RWPE1 (cell line): ENCODE measurements around the gene IGFLR1.

Experiments
- CTCF ChIA-PET: fragments of 350-600 bp; sonication (Branson Sonifier 250); formaldehyde crosslinking; extraction: SDS; loops from one replicate; lab custom pipeline; 2021; lab: Yijun Ruan, JAX
- POLR2A ChIA-PET: fragments of 400-600 bp; formaldehyde crosslinking; extraction: SDS; loops from one replicate; lab custom pipeline; 2020; ENCODE audit warnings: antibody characterized with exemption; ENCODE audit not compliant: low non-redundant PET; lab: Yijun Ruan, JAX
- DNase-seq: peaks from one replicate; pipeline ENCODE4 v3.0.0; 2012; ENCODE audit warnings: low spot score
- H3K27ac ChIP-seq: fragments of 450-650 bp; 2 replicates; pipeline ENCODE4 v1.5.1; 2017
- CTCF ChIP-seq: fragments of 450-650 bp; conservative IDR thresholded peaks from 2 replicates; pipeline ENCODE4 v1.5.1; 2017; ENCODE audit warnings: low read depth, mild to moderate bottlenecking

The IGFLR1 gene

GRCh38 chr19:35756377-35757230, 14.4 kb upstream of the IGFLR1 start, which contains the start of gene HSPB6:
Gene HSPB6, minus strand, starts transcription at chr19:35757029. Its CDS starts 21 bp downstream, at chr19:35757008.
- ChIA-PET POLR2A (interaction anchor here (0.8 kb wide), 1 partner anchor 8 kb away, joined by 4 read pairs; the partner anchor contains the start of gene LIN37), CTCF (no interaction called here)
- TF ChIP-seq CTCF, result no peak
- H3K27ac ChIP-seq, result peak within 1 kb of the TSS; percentile 98
- DNase-seq, result no peak

- DNase-seq, result no peak
- ChIA-PET CTCF (no interaction called here), POLR2A (no interaction called here)
- no peak for TF ChIP-seq CTCF
- peak overlapping the region; percentile 98 for H3K27ac ChIP-seq
These were observed 13.5 kb upstream of the IGFLR1 start for GRCh38 chr19:35755550-35756376.

GRCh38 chr19:35755131-35755549, 12.9 kb upstream of the IGFLR1 start:
- POLR2A ChIA-PET, result no interaction called here
- peak overlapping the region; percentile 98 for H3K27ac ChIP-seq
- DNase-seq, result no peak
- no peak for TF ChIP-seq CTCF
- CTCF ChIA-PET, result no interaction called here

- peak overlapping the region; percentile 98 for H3K27ac ChIP-seq
- ChIA-PET POLR2A (no interaction called here), CTCF (no interaction called here)
- no peak for DNase-seq
- no peak for TF ChIP-seq CTCF
These were observed 12.3 kb upstream of the IGFLR1 start for GRCh38 chr19:35754370-35755130.

GRCh38 chr19:35753634-35754369, 11.6 kb upstream of the IGFLR1 start:
- POLR2A ChIA-PET, result no interaction called here
- CTCF ChIA-PET, result no interaction called here

More at GRCh38 chr19:35753634-35754369, 11.6 kb upstream of the IGFLR1 start:
- peak overlapping the region; percentile 98 for H3K27ac ChIP-seq
- DNase-seq, result no peak
- TF ChIP-seq CTCF, result no peak
